HPDE6-E6E7 (cell line): ENCODE data around the gene GPC1.

ENCODE experiments used
- DNase-seq: peaks from one replicate; pipeline ENCODE4 v3.0.0; 2011; ENCODE audit warnings: missing footprints; ENCODE audit errors: extremely low spot score

The GPC1 gene

DNA sequence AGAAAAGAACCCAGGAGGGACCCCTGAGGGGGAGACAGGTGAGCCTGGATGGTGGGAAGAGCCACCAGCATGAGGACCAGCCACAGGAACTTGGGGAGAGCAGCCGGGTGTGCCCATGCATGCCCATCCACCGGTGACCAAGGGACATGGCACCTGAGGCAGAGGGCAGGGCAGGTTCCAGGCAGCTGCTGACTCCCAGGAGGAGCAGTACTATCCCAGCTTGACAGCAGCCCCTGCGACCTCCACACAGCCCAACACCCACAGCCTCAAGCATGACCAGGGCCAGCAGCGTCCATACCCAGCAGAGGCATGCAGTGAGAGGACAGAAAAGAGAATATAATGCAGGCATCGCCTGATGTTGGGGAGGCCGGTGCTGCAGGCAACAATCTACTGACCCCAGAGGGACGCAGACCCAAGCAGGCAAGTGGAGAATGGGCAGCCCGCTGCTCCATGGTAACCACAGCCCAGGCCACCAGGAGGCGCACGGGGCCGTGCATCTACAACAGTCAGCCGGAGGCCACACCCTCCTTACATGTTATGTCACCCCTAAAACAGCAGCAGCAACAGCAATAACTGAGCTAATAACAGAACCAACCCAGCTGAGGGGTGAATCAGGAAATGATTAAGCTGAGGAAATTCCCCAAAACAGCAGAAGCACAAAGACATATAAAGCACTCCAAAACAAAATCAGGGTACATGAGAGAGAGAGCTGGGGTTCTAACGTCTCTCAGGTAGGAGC is 78.3 kb downstream of the GPC1 start:
- peak; percentile 84 for DNase-seq

DNA sequence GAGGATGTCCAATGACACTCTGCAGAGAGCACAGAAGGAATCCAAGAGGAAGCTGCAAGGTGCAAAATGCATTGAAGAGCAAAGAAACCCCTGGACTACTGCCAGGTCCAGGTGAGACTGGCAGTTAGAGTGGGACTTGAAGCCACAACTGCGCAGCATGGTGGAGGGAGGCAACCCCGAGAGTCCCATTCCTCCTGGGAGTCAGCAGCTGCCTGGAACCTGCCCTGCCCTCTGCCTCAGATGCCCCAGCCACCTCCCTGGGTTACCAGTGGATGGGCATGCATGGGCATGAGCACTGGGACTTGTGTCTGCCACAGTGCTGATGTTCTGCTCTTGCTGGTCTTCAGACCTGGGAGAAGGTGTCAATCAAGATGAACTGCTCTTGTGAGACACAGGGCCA is 79.2 kb downstream of the GPC1 start:
- no peak for DNase-seq

DNA sequence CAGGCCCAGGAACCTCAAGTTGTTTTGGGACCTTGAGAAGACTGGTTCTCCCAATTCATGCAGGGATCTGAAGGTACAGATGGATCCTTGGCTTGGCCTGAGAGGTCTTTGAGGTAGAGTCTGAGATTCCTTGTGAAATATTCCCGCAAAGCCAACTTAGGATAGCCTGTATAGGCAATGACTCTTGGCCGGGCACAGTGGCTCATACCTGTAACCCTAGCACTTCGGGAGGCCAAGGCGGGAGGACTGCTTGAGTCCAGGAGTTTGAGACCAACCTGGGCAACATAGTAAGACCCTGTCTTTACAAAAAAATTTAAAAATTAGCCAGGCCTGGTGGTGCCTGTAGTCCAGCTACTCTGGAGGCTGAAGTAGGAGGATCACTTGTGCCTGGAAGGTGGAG is 81.9 kb downstream of the GPC1 start:
- no peak for DNase-seq
